Right ventricle myocardium inferior (tissue), 1 donor: ENCODE data around the gene MRPL20. TPM values are rescaled to one million over a fixed set of nuclear protein-coding genes. Genes with fewer than 3 reads are reported as not detected.
"Not testable (repeated sequence)": the region's sequence is repeated elsewhere in the genome, so short reads cannot be mapped to it uniquely, and the experiment has no call there.

ENCODE experiments used
- ATAC-seq: fragments of 200-7000 bp; cut with Tn5 transposase; one replicate; pipeline ENCODE4 v1.9.1; 2020; ENCODE audit warnings: mild to moderate bottlenecking, moderate library complexity
- DNase-seq: peaks from one replicate; pipeline ENCODE4 v3.0.0; 2021; ENCODE audit errors: missing footprints
- intact Hi-C: fragments of 100-400 bp; cut with DNase I; formaldehyde crosslinking; loops from one replicate; pipeline ENCODE4 v1.11.0; 2022
- total RNA-seq: library from RNA; stranded (reverse); fragmentation: NEBNext Ultra II Directional; extraction: Animal tissue kit (Norgen Biotek cat#: 25700); gene quantifications from one replicate; pipeline ENCODE4 v1.2.1, GENCODE V29; 2021
- donor health status: DM: no; HTN: yes; CAD: no; lungs with severe emphysema.

Gene MRPL20
- total RNA-seq, 1 donor from 2014 or later = 140 TPM

DNA sequence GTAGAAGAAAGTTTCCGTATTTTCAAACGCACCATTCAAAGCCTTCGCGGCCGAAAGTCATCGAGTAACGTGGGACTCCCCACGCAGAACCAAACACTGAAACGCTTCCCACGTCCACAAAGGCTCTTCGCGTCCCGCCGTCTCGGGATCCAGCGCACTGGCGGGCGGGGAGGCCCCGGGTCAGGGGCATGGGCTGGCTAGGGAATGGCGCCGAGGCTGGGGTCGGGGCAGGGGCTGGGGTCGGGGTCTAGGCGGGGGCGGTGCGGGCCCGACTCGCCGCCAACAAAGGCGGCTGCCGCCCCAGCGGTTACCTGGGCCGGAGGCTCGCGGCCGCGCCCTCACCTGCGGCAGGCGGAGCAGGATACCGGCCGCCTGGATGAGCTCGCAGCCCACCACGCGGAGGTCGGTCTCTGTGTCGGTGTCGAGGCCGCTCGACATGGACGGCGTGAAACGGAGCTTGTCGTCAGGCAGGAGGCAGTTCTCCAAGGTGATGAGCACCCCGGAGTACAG lies 8.4 kb downstream of the MRPL20 start:
- DNase-seq (no peak), ATAC-seq (no peak)
- intact Hi-C loops = no loop called here

DNA sequence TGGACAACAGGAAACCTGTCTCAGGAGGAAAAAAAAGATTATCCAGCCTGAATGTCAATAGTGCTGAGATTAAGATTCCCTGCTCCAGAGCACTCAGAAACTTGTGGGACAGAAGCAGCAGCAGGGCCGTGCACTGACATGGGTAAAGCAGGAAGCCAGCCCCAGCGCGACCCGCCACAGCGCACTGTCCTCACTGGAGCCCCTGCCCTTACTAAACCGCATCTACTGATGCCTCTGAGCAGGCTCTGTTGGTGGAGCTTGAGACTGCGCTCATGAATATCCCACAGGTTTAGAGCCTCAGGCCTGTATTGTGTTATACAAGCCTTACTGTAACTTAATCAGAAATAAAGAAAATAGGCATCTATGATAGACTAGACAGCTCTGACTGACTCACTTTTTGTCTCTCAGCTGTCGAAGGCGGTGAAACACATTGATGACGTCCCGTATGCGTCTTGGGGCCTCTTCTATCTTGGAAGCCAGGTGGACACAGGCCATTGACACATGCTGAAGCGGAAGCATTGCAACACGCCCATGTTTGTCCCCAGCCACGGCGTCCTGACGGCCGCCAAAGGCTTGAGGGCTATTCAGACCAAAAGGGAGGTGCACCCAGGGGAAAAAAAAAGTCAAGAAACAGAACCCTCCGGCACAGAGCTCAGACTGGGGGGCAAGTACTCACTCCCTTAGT lies 9.1 kb downstream of the MRPL20 start:
- DNase-seq (peak; percentile 58), ATAC-seq (no peak)
- intact Hi-C loops = no loop called here

DNA sequence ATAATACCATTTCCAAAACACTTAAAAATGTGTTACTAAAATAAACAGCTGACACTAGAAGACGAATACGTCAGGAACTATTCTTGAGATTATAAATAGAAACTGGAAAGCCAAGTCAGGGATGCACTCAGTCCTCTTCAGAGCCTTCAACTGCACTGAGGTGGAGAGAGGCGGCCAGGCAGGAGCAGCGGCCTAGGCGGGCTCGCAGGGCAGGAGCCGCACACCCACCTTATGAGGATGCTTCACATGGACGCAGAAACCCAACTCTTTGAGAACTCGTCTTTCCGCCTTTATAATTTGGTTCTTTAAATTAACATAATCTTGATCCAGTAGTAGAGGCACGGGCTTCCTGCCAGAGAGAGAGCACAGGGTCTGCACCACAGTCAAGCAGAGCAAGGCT lies 11.9 kb downstream of the MRPL20 start:
- intact Hi-C loops = no loop called here
- ATAC-seq = no peak
- peak; percentile 55 for DNase-seq

DNA sequence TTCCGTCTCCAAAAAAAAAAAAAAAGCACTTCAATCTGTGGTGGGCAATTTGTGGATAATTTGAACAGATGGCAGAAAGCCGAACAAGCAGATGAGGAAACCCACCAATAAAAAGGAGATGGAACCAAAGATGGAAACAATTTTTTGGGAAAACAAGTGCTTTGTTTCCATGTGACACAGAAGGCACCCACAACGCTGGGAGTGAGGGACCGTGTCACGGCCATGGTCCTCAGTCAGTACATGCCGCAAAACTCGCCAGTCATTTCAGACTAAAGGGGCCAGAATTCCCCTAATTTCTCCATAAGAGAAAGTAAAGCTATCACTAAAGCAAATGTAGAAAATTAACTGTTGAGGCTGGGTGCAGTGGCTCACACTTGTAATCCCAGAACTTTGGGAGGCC lies 13.0 kb downstream of the MRPL20 start:
- ATAC-seq = no peak
- intact Hi-C loops = no loop called here
- no peak for DNase-seq

DNA sequence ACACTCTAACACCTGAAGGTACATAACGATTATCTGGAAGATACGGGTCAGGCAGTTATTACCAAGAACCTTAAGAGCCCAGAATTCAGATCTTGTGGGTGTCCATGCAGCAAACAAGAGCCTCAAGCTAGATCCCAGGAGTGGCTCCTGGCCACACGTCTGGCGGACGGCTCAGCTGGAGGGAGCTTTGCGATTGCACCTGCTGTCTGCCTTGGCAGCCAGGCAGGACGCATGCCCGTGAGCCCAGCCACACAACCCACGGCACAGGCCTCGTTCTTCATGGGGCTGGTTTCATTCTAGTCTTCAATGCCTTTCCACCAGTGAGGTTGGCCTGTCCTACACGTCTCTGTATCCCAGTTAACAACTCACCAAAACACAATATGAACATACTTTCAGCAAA lies 13.7 kb downstream of the MRPL20 start:
- intact Hi-C loops = no loop called here
- ATAC-seq = no peak
- no peak for DNase-seq

DNA sequence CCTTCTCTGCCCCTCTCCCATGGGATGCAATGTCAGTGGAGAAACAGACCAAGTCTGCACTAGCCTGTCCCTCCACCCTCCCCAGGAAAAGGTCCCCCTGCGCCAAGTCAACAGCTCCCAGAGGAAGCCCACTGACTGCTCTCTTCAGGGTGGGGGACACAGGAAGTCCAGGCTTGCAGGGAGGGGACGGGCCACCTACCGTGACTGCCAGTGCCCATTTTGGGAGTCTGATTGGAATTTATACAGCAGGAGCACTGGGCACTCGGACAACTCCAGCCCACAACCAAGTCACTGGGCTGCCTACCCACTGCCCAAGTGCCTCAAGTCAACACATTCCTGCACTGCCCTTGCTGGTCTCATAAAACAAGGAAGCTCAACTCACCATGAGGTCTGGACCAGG lies 14.1 kb downstream of the MRPL20 start:
- intact Hi-C loops = no loop called here
- DNase-seq (peak; percentile 13), ATAC-seq (no peak)

DNA sequence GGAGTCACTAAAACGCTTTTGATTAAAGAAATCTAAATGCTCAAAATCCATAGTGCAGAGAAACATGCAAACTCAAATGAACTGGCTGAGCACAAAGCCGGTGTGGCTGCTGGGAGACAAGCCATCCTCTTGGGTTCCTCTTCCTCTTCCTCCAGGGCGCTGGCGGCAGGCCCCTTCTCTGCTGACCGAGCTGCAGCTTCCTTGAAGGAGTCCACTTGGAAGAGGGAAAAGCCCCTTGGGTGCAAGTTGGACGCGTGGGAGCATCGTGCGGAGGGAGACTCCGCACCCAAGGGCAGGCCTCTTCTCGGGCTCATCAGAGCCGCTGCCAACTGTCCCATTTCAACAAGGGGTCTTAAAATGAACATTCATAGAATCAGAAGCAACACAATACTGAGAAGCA lies 15.9 kb downstream of the MRPL20 start:
- intact Hi-C loops = no loop called here
- ATAC-seq (no peak), DNase-seq (peak; percentile 54)

DNA sequence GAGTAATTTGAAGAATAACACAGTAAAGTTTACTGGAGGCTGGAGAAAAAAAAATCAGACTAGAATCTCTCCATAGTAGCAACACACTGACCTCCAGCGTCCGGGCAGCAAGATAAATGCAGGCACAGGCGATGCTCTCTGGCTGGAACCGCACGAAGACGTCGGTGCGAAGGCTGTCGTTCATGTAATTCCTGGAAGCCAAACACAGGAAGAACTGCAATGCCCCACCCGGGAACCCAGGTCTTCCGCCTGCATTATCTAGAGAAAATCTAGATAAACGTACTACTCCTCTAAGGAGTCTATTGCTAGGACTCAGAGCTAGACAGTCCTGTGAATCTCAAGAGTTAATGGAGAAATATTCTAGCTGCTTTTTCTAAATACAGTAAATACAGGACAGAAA lies 16.4 kb downstream of the MRPL20 start:
- ATAC-seq (no peak), DNase-seq (no peak)
- intact Hi-C loops = no loop called here

DNA sequence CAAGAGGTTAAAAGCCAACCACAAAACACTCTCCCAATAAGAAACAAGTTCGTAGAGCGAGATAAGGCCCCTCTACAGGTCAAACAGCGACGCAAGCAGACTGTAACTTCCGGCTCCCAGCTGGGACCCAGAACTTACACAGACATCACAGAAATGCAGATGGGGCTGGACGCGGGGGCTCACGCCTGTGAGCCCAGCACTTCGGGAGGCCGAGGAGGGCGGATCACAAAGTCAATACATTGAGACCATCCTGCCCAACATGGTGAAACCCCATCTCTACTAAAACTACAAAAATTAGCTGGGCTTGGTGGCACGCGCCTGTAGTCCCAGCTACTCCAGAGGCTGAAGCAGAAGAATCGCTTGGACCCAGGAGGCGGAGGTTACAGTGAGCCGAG lies 19.0 kb downstream of the MRPL20 start:
- no peak for ATAC-seq
- intact Hi-C loops = no loop called here
- peak; percentile 40 for DNase-seq

DNA sequence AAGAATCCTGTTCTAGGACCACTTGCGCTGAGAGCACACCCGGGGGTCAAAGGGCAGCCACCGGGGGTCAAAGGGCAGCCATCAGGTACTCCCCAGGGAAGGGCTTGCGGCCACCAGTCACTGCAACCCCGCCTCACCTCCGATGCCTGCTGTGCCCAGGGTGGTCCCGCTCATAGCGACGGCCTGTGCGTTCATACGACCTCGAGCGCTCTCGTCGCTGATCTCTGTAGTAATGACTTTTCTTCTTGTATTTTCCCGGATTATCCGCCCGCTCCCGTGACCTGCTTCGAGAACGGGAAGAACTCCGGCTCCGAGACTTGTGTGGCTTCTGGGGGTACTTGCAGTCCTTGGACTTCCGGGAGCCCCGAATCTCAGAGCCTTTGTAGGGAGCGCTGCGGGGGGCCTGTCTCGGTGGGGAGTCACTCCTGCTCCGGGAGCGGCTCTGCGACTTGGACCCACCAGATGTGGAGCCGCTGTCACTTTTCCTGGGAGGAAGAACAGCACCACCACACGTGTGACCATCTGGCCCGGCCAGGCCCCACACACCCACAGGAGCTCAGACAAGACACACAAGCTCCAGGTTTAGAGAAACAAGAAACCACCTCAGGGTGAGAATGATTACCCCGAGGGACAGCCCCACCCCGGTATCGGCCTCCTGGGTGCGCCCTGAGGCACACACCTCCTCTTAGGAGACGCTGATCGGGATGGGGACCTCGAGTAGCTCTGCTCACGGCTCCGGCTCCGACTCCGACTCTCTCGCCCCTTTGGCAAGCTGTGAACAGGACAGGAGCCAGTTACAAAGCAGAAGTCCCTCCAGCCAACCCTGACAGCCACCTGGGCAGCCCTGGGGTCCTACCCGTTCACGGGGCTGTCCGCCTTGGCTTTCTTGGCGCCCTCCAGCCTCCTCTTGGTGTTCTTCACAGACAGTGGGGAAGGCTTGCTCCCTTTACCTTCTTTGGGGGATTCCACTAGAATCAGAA lies 19.7 kb downstream of the MRPL20 start:
- ATAC-seq (no peak), DNase-seq (peak; percentile 47)
- intact Hi-C loops = no loop called here

DNA sequence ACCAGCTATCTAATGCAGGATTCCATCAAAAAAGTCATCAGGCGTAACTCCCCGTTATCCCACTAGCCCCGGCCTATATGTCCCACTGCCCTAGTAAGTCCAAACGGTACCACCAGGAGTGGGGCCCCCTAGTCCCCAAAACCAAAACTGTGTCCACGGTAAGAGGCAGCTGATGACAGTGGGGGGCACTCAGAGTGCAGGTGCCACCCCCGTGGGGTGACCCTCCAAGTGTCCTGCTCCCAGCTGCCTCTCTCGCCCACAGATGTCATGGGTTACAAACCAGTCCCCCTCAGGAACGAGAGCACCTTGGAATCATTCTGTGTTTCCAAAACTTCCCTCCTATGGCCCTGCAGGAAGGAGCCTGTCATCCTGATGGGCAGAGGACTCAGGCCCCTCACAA lies 21.2 kb downstream of the MRPL20 start:
- ATAC-seq (no peak), DNase-seq (no peak)
- intact Hi-C loops = no loop called here

DNA sequence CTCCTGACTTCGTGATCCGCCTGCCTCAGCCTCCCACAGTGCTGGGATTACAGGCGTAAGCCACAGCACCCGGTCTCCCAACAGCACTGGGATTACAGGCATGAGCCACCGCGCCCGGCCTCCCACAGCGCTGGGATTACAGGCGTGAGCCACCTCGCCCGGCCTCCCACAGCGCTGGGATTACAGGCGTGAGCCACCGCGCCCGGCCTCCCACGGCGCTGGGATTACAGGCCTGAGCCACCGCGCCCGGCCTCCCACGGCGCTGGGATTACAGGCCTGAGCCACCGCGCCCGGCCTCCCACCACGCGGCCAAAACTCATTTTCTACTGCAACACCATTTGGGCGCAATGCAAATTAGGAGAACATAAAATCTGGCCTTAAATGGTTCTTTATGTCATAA lies 21.8 kb downstream of the MRPL20 start:
- DNase-seq, ATAC-seq, intact Hi-C loops: not testable (repeated sequence)

DNA sequence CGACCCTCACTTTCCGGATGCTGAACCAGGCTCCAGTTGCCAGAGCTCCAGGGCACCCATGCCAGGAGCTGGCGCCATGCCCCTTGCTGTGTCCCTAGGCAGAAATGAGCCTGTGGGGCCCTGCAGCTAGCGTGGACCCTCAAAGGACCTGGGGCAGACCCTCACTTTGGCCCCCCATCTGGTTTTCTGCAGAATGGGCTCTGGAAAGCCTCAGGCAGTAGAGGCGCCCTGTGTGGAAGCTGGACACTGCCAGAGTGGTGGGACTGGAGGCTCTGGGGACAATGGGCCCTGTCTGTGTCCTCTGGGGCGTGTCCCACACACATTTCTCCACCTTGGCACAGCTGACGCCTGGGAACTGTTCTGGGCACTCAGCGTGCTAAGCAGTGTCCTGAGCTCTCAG lies 25.8 kb downstream of the MRPL20 start:
- intact Hi-C loops = no loop called here
- DNase-seq = peak; percentile 14
- no peak for ATAC-seq

DNA sequence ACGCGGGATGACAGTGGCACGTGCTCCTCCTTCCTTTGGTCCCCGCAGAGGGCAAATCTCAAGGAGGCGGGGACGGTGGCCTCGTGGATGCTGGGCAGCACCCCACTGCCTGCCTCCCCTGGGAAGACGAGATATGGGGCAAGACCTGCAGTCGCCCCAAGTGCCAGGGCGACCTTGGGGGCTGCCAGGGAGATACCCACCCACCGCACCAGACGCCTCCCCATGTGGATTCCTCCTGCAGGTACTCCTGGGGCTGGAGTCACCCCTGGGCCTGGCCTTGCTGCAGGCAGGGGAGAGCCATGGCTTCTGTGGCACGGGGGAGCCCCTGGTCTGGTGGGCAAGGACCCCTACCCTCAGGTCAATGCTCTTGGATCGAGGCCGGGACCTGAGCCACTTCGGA lies 26.2 kb downstream of the MRPL20 start:
- intact Hi-C loops = no loop called here
- DNase-seq = peak; percentile 39
- no peak for ATAC-seq

DNA sequence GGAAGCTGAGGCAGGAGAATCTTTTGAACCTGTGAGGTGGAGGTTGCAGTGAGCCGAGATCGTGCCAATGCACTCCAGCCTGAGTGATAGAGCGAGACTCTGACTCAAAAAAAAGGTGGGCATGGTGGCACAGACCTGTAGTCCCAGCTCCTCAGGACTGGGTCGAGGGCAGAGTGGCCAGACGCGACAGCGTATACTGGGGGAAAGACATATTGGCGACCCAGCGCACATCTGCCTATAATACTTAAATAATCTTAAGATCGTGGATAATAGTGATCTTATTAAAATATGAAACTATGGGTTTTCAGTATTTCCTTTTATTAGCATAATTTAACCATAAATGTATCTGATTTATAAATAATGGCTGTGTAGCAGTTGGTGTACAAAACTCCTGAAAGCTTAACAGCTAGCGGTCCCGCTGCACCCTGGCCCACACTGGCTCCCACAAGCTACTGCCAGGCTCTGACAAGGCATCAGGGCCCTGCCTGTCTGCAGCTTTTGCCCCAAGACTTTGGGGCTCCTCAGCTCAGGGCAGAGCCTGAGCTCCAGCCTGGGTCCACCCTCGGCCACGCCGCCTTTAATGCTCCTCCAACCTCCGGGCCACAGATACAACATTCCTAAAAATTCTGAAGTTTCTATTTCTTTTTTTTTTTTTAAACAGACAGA lies 29.4 kb downstream of the MRPL20 start:
- no peak for ATAC-seq
- intact Hi-C loops = no loop called here
- peak; percentile 37 for DNase-seq

DNA sequence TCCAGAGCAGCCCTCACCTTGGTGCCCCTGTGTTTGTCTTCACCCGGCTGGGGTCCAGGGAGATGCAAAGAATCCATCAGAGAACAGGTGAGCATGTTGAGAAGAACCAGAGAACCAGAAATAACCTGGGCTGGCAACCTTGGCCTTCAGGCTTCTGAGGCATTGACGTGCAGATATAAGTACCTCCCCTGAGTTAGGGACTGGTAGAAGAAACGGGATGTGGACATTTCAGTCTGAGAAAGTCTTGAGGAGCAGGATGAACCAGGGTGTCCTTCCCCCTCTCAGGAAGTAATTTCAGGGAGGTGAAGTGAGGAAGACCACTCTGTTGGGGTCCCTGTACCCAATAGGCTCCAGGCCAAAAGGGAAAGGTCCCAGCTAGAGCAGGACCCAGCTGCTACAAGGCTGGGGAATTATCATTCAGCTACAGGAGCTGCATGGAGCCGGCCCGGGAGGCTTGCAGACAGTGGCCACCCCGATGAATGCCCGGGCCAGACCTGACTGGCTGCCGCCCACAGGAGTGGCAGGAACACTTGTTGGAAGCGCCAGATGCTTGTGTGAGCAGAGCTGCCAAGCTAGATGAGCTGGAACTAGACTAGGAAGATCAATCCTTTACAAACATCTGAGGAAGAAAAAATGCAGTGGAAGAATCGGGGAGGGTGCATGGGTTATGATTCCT lies 30.4 kb downstream of the MRPL20 start:
- no peak for ATAC-seq
- intact Hi-C loops = no loop called here
- DNase-seq = peak; percentile 65

DNA sequence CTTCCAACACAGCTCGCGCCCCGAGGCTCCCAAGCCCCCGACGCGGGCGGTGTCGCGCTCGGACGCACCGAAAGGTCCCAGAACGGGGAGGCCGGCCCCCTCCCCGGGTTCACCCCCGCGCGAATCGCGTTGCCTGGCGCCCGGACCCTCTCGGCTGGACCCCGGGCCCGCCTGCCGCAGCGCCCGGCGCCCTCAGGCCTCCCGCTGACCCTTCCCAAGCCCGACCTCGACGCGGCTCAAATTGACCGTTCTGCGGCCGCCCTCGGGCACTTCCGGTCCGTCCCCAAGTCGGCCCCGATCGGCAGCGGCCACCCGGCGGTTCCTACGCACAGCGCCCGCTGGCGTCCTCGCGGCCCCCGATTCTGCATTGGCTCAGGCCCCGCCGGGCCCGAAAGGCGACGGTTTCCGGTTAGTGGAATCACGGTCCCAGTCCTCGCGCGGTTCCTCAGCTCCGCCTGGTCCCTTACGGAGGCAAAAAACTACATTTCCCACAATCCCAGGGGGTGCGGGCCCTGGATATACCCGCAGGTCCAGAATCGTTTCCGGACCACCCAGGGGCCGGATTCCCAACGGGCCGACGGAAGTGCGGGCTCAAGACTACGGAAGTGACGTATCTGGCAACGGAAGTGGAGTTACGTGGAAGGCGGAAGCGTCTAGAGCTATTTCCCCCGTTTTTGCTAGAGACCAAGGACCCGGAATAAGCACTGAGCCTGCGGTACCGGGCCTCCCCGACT lies 32.0 kb downstream of the MRPL20 start, which contains the start of gene AURKAIP1:
TSS of gene AURKAIP1 (minus strand) at position 279 of the 734 bp plus-strand sequence. CDS start 451 bp downstream, outside the sequence.
- DNase-seq (peak; percentile 98), ATAC-seq (peak; percentile 97)
- intact Hi-C loops = no loop called here

DNA sequence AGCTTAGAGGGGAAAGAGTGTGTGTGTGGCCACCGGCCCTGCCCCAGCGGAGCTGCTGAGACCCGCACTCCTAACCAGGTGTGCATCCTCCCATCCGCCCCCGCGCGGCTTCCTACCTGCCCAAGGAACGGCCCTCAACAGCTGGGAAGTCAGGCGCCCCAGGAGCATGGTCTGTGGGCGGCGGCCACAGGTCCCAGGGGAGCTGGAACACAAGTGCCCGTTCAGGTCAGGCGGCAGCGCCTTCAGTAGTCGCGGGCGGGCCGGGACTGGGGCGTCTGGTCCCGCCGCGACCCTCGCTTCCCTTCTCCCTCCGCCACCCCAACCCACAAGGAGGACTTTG lies 32.5 kb downstream of the MRPL20 start:
- peak; percentile 60 for DNase-seq
- ATAC-seq = no peak
- intact Hi-C loops = no loop called here
